Neural crest cell (in vitro differentiated cells): Measurements from ENCODE around the gene TFEC. TPM values are rescaled to one million over a fixed set of nuclear protein-coding genes. Genes with fewer than 3 reads are reported as not detected.
"Not testable (repeated sequence)": the region's sequence is repeated elsewhere in the genome, so short reads cannot be mapped to it uniquely, and the experiment has no call there.

Experiments used
- DNase-seq: peaks from one replicate; pipeline ENCODE4 v3.0.0; 2021; ENCODE audit warnings: low read depth, mixed read lengths, low spot score
- H3K27ac Mint-ChIP-seq: one replicate; pipeline ENCODE4 v1.8.0; 2021; ENCODE audit warnings: mild to moderate bottlenecking, mixed read lengths; ENCODE audit not compliant: unreplicated experiment
- H3K27me3 Mint-ChIP-seq: 2 replicates; pipeline ENCODE4 v1.8.0; 2021; ENCODE audit warnings: low read depth, mild to moderate bottlenecking, mixed read lengths
- H3K36me3 Mint-ChIP-seq: 2 replicates; pipeline ENCODE4 v1.8.0; 2021; ENCODE audit warnings: low read depth, mild to moderate bottlenecking, mixed read lengths
- H3K4me1 Mint-ChIP-seq: 2 replicates; pipeline ENCODE4 v1.8.0; 2021; ENCODE audit warnings: mixed read lengths
- H3K4me3 Mint-ChIP-seq: one replicate; pipeline ENCODE4 v1.8.0; 2021; ENCODE audit warnings: mild to moderate bottlenecking, mixed read lengths
- H3K9me3 Mint-ChIP-seq: 2 replicates; pipeline ENCODE4 v1.8.0; 2021; ENCODE audit warnings: mixed read lengths
- CTCF ChIP-seq: fragments of 200-600 bp; sonication (generic); conservative IDR thresholded peaks from 2 replicates; pipeline ENCODE4 v1.5.0; 2021; ENCODE audit warnings: antibody characterized with exemption, mild to moderate bottlenecking
- total RNA-seq: library from RNA; stranded (reverse); gene quantifications from 2 replicates; pipeline ENCODE4 v1.2.1, GENCODE V29; 2021

The TFEC gene
- total RNA-seq, 1 donor from 2014 or later, result not detected

GRCh38 chr7:116018731-116019130 lies 11.8 kb downstream of the TFEC start:
- Mint-ChIP-seq H3K4me3 (no peak overlapping the region), H3K36me3 (no peaks in the 10 kb centered on the region), H3K27me3 (no peaks in the 10 kb centered on the region), H3K27ac (no peak overlapping the region), H3K4me1 (no peaks in the 10 kb centered on the region), H3K9me3 (no peaks in the 10 kb centered on the region)
- DNase-seq, result no peak
- no peak for TF ChIP-seq CTCF

- peaks cover 3% of the 10 kb centered on the region for H3K9me3 Mint-ChIP-seq
- no peak overlapping the region for H3K4me3 Mint-ChIP-seq
- no peak for DNase-seq
- TF ChIP-seq CTCF, result no peak
- no peaks in the 10 kb centered on the region for H3K36me3 Mint-ChIP-seq
- no peaks in the 10 kb centered on the region for H3K4me1 Mint-ChIP-seq
- no peak overlapping the region for H3K27ac Mint-ChIP-seq
- H3K27me3 Mint-ChIP-seq, result no peaks in the 10 kb centered on the region
Measured at GRCh38 chr7:116013675-116014074, 16.9 kb downstream of the TFEC start.

- Mint-ChIP-seq H3K27ac (no peak overlapping the region), H3K27me3 (no peaks in the 10 kb centered on the region), H3K4me1 (no peaks in the 10 kb centered on the region), H3K36me3 (no peaks in the 10 kb centered on the region), H3K4me3 (no peak overlapping the region), H3K9me3 (peaks cover 3% of the 10 kb centered on the region)
- TF ChIP-seq CTCF, result no peak
- DNase-seq, result no peak
Measured at GRCh38 chr7:116011584-116011983, 19.0 kb downstream of the TFEC start.

GRCh38 chr7:116004762-116005161 lies 25.8 kb downstream of the TFEC start:
- H3K4me1 Mint-ChIP-seq, DNase-seq: not testable (repeated sequence)

GRCh38 chr7:115997221-115997620 lies 33.3 kb downstream of the TFEC start:
- TF ChIP-seq CTCF, result no peak
- H3K9me3 Mint-ChIP-seq, result peaks cover 3% of the 10 kb centered on the region
- H3K4me3 Mint-ChIP-seq, result no peak overlapping the region
- no peak for DNase-seq
- H3K4me1 Mint-ChIP-seq, result no peaks in the 10 kb centered on the region
- H3K27me3 Mint-ChIP-seq, result no peaks in the 10 kb centered on the region
- no peaks in the 10 kb centered on the region for H3K36me3 Mint-ChIP-seq
- peak overlapping the region; percentile 76 for H3K27ac Mint-ChIP-seq

More at GRCh38 chr7:116004762-116005161, 25.8 kb downstream of the TFEC start:
- H3K27me3 Mint-ChIP-seq, H3K36me3 Mint-ChIP-seq, H3K9me3 Mint-ChIP-seq, H3K4me3 Mint-ChIP-seq, H3K27ac Mint-ChIP-seq: not testable (repeated sequence)

- H3K27ac Mint-ChIP-seq, result no peak overlapping the region
- TF ChIP-seq CTCF, result no peak
- H3K4me3 Mint-ChIP-seq, result no peak overlapping the region
- no peak for DNase-seq
- no peaks in the 10 kb centered on the region for H3K4me1 Mint-ChIP-seq
- H3K27me3 Mint-ChIP-seq, result no peaks in the 10 kb centered on the region
- peaks cover 7% of the 10 kb centered on the region for H3K9me3 Mint-ChIP-seq
- peaks cover 3% of the 10 kb centered on the region for H3K36me3 Mint-ChIP-seq
Measured at GRCh38 chr7:115995701-115996100, 34.9 kb downstream of the TFEC start.
